ENCODE results near the gene MS4A14.

Gene MS4A14

DNA sequence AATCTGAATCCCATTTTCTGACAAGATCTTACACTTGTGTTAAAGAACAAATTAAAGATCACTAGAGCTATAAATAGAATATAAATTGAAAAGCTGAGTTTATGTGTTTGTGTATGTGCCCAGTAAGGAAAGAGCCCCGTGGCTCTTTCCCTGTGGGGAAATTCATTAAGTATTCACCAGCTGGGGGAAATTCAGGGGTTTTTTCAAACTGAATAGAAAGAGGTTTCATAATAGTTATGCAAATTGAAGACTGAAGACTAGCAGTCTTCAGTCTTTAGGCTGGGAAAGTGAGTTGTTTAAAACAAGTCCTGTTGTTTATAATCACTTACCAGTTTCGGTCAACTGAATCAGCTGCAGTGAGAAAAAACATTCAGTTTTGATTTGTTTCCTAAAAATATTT is 29.2 kb upstream of the MS4A14 start:
- TF ChIP-seq POLR2AphosphoS5 (IDR thresholded peaks at IDR 0.05; ENCODE audit: low read depth, low read length) (no peak), POU2F2 (IDR thresholded peaks at IDR 0.05; ENCODE audit: low read depth, low read length) (peak; percentile 73)
- FAIRE-seq: no peak
- DNase-seq (ENCODE audit: insufficient read length, low spot score): peak; percentile 47

DNA sequence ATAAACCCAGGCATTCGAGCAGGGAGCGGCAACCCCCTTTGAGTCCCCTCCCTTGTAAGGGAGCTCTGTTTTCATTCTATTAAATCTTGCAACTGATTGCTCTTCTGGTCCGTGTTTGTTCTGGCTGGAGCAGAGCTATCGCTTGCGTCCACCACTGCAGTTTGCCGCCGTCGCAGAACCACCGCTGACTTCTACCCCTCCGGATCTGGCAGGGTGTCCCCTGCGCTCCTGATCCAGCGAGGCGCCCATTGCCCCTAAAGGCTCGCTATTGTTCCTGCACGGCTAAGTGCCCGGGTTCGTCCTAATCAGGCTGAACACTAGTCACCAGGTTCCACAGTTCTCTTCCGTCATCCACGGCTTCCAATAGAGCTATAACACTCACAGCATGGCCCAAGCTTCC is 28.4 kb upstream of the MS4A14 start:
- DNase-seq (ENCODE audit: insufficient read length, low spot score) (no peak), FAIRE-seq (no peak)

DNA sequence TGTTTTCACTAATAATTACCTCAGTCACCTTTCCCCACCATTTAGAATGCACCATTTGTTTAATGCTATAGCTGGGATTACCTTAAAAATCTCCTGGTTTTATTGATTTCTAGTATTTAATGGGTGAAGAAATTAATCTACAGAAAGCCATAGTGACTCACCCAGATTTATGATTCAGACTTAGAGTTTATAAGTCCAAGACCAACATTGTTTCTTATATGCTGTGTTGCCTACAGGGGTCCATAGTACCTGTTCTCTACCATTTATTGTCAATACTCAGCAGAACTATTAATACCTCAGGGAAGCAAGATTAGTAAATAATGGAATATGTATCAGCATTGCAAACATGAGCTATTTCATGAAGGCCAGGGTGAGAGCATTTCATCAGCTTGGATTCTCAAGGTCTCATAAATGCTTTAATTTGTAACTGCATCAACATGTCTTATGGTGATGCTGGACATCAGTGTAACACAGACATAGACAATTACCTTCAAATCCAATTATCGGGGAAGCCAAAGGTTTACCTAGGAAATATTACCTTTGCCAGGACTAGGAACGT is 25.9 kb upstream of the MS4A14 start:
- DNase-seq (ENCODE audit: insufficient read length, low spot score) (no peak), FAIRE-seq (no peak)
- TF ChIP-seq POLR2A (IDR thresholded peaks at IDR 0.05; ENCODE audit: low read depth, low read length): no peak
- no peak for TF ChIP-seq POU2F2 (IDR thresholded peaks at IDR 0.05; ENCODE audit: low read depth, low read length)
- no peak for TF ChIP-seq POLR2AphosphoS5 (IDR thresholded peaks at IDR 0.05; ENCODE audit: low read depth, low read length)
- no peak for TF ChIP-seq SPI1 (IDR thresholded peaks at IDR 0.05; ENCODE audit: low read depth, low read length)
- TF ChIP-seq TAF1 (IDR thresholded peaks at IDR 0.05; ENCODE audit: low read depth, low read length): no peak
- TF ChIP-seq PAX5 (IDR thresholded peaks at IDR 0.05; ENCODE audit: insufficient read depth, low read length, severe bottlenecking): no peak

More for the DNA sequence above, 28.4 kb upstream of the MS4A14 start:
- no peak for TF ChIP-seq POLR2AphosphoS5 (IDR thresholded peaks at IDR 0.05; ENCODE audit: low read depth, low read length)
- TF ChIP-seq TAF1 (IDR thresholded peaks at IDR 0.05; ENCODE audit: low read depth, low read length): no peak
- no peak for TF ChIP-seq POU2F2 (IDR thresholded peaks at IDR 0.05; ENCODE audit: low read depth, low read length)
- TF ChIP-seq PAX5 (IDR thresholded peaks at IDR 0.05; ENCODE audit: insufficient read depth, low read length, severe bottlenecking): no peak
- no peak for TF ChIP-seq POLR2A (IDR thresholded peaks at IDR 0.05; ENCODE audit: low read depth, low read length)
- no peak for TF ChIP-seq SPI1 (IDR thresholded peaks at IDR 0.05; ENCODE audit: low read depth, low read length)

DNA sequence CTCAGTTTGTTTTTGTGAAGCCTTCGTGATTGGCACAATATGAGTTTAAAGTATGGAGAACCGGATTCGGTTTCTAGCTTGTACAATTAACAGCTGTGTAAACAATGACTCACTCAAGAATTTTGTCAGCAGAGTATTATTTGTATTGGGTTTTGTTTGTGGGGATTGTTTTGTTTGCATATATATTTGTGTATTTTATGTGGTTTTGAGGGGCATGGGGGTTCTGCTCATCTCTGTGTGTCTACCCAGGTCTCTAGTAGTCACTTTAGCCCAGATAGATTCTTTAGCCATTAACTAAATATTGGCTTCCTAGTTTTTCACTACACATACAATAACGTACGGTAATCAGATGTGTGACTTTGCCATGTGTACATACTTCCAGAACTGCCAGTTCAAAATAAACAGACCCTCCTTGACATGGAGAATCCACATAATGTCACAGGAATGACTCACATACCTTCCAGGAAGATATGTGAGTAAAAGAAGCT is 25.4 kb upstream of the MS4A14 start:
- TF ChIP-seq SPI1 (IDR thresholded peaks at IDR 0.05; ENCODE audit: low read depth, low read length): no peak
- no peak for TF ChIP-seq TAF1 (IDR thresholded peaks at IDR 0.05; ENCODE audit: low read depth, low read length)
- TF ChIP-seq PAX5 (IDR thresholded peaks at IDR 0.05; ENCODE audit: insufficient read depth, low read length, severe bottlenecking): no peak
- no peak for TF ChIP-seq POLR2A (IDR thresholded peaks at IDR 0.05; ENCODE audit: low read depth, low read length)
- no peak for TF ChIP-seq POLR2AphosphoS5 (IDR thresholded peaks at IDR 0.05; ENCODE audit: low read depth, low read length)
- TF ChIP-seq POU2F2 (IDR thresholded peaks at IDR 0.05; ENCODE audit: low read depth, low read length): no peak
- FAIRE-seq (no peak), DNase-seq (ENCODE audit: insufficient read length, low spot score) (no peak)

- DNase-seq (ENCODE audit: insufficient read length, low spot score) (no peak), FAIRE-seq (no peak)
- TF ChIP-seq SPI1 (IDR thresholded peaks at IDR 0.05; ENCODE audit: low read depth, low read length): no peak
- TF ChIP-seq POU2F2 (IDR thresholded peaks at IDR 0.05; ENCODE audit: low read depth, low read length): no peak
- no peak for TF ChIP-seq TAF1 (IDR thresholded peaks at IDR 0.05; ENCODE audit: low read depth, low read length)
- no peak for TF ChIP-seq POLR2AphosphoS5 (IDR thresholded peaks at IDR 0.05; ENCODE audit: low read depth, low read length)
- TF ChIP-seq POLR2A (IDR thresholded peaks at IDR 0.05; ENCODE audit: low read depth, low read length): no peak
- TF ChIP-seq PAX5 (IDR thresholded peaks at IDR 0.05; ENCODE audit: insufficient read depth, low read length, severe bottlenecking): no peak
Measured at GRCh38 chr11:60371386-60371785, 24.9 kb upstream of the MS4A14 start.

- DNase-seq (ENCODE audit: insufficient read length, low spot score): no peak
- FAIRE-seq: no peak
- TF ChIP-seq TAF1 (IDR thresholded peaks at IDR 0.05; ENCODE audit: low read depth, low read length): no peak
- TF ChIP-seq PAX5 (IDR thresholded peaks at IDR 0.05; ENCODE audit: insufficient read depth, low read length, severe bottlenecking): no peak
- no peak for TF ChIP-seq POU2F2 (IDR thresholded peaks at IDR 0.05; ENCODE audit: low read depth, low read length)
- TF ChIP-seq POLR2AphosphoS5 (IDR thresholded peaks at IDR 0.05; ENCODE audit: low read depth, low read length): no peak
- no peak for TF ChIP-seq SPI1 (IDR thresholded peaks at IDR 0.05; ENCODE audit: low read depth, low read length)
- no peak for TF ChIP-seq POLR2A (IDR thresholded peaks at IDR 0.05; ENCODE audit: low read depth, low read length)
Measured at GRCh38 chr11:60371854-60372253, 24.4 kb upstream of the MS4A14 start.

DNA sequence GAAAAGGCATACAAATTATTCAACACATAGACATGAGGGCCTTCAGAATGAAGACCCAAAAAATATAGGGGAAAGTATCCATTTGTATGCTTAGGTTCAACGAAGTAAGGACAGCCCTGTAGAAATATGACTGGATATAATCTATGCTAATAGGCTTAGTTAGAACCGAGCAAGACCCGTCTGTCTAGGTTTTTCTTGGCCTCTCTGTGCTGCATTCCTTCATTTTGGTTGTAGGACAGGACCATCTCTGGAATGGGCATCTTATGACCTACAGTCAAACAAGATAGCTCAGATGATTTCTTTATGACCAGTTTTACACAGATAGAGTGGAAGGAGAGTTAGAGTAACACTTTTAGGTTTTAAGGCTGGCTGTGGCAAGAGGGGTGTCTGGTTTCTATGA is 23.5 kb upstream of the MS4A14 start:
- TF ChIP-seq POLR2AphosphoS5 (IDR thresholded peaks at IDR 0.05; ENCODE audit: low read depth, low read length) (no peak), POU2F2 (IDR thresholded peaks at IDR 0.05; ENCODE audit: low read depth, low read length) (no peak), TAF1 (IDR thresholded peaks at IDR 0.05; ENCODE audit: low read depth, low read length) (no peak), SPI1 (IDR thresholded peaks at IDR 0.05; ENCODE audit: low read depth, low read length) (no peak), POLR2A (IDR thresholded peaks at IDR 0.05; ENCODE audit: low read depth, low read length) (no peak)
- FAIRE-seq: peak; percentile 61
- no peak for DNase-seq (ENCODE audit: insufficient read length, low spot score)

- FAIRE-seq (no peak), DNase-seq (ENCODE audit: insufficient read length, low spot score) (no peak)
- TF ChIP-seq SPI1 (IDR thresholded peaks at IDR 0.05; ENCODE audit: low read depth, low read length) (no peak), POLR2AphosphoS5 (IDR thresholded peaks at IDR 0.05; ENCODE audit: low read depth, low read length) (no peak), POU2F2 (IDR thresholded peaks at IDR 0.05; ENCODE audit: low read depth, low read length) (no peak), TAF1 (IDR thresholded peaks at IDR 0.05; ENCODE audit: low read depth, low read length) (no peak), PAX5 (IDR thresholded peaks at IDR 0.05; ENCODE audit: insufficient read depth, low read length, severe bottlenecking) (no peak), POLR2A (IDR thresholded peaks at IDR 0.05; ENCODE audit: low read depth, low read length) (no peak)
Measured at GRCh38 chr11:60375316-60375715, 20.9 kb upstream of the MS4A14 start.

DNA sequence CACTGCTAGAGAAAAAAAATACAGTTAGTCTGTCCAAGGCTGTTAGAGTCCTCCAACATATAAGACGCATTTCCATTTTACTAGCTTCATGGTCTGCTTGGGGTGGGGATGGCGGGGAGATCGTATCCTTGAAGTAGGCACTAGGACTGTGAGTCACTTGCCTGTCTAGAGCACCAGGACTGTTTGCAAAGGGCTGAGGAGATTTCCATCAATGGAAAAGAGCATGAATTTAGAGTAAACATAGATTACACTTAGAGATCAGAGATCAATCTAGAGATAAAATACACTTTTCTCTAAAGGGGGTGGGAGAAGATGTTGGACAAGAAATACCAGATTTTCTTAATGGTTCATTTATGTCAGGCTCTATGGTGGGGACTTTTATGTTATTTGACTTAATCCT is 19.7 kb upstream of the MS4A14 start:
- TF ChIP-seq SPI1 (IDR thresholded peaks at IDR 0.05; ENCODE audit: low read depth, low read length) (no peak), POLR2A (IDR thresholded peaks at IDR 0.05; ENCODE audit: low read depth, low read length) (no peak), TAF1 (IDR thresholded peaks at IDR 0.05; ENCODE audit: low read depth, low read length) (no peak), PAX5 (IDR thresholded peaks at IDR 0.05; ENCODE audit: insufficient read depth, low read length, severe bottlenecking) (no peak), POU2F2 (IDR thresholded peaks at IDR 0.05; ENCODE audit: low read depth, low read length) (no peak), POLR2AphosphoS5 (IDR thresholded peaks at IDR 0.05; ENCODE audit: low read depth, low read length) (no peak)
- no peak for DNase-seq (ENCODE audit: insufficient read length, low spot score)
- FAIRE-seq: peak; percentile 56
